ENCODE measurements around the gene ITIH3. TPM values are rescaled to one million over a fixed set of nuclear protein-coding genes. Genes with fewer than 3 reads are reported as not detected.

Gene ITIH3
- total RNA-seq, 2 experiments from 2014 or later = not detected

DNA sequence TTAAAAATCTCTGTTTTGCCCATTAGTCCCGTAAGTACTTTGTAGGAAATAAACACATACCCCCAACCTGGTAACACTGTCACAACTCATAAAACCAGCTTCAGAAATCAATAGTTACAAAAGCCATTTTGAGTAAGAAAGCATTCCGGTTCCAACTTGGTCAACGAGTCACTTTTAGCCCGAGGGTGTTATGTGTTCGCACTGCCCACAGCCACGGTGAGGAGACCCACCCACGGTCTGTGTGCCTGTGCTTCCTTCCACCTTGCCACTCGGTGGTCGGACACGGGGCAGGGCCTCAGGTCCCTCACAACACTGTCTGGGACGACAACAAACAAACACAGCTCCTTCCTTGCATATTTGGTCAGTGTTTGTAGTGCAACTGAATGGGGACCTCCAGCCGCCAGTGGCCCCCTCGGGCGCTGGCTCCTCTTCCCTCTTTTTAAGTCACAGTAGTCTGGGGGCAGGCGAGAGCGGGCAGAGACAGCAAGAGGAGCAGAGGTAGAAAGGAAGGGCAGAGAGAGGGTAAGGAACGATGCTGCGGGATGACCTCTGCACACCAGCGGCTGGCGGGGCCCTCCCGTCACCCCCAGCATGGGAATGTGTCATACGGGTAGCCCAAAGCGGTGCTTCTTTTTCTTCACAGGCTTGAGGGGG lies 45.4 kb downstream of the ITIH3 start:
- POLR2A ChIA-PET = interaction anchor here (0.7 kb wide), 1 partner anchor 50 kb away, joined by 3 read pairs; no protein-coding TSS in a partner anchor
- CTCF ChIA-PET = no interaction called here

- ChIA-PET POLR2A (interaction anchor here (0.6 kb wide), 1 partner anchor 242 kb away, joined by 8 read pairs; no protein-coding TSS in a partner anchor), CTCF (interaction anchor here (0.9 kb wide), 1 partner anchor 43 kb away, joined by 3 read pairs; no protein-coding TSS in a partner anchor)
Observed at GRCh38 chr3:52841211-52841980, 46.8 kb downstream of the ITIH3 start.

GRCh38 chr3:52841981-52842340 lies 47.4 kb downstream of the ITIH3 start:
- CTCF ChIA-PET = interaction anchor here (0.9 kb wide), 1 partner anchor 43 kb away, joined by 3 read pairs; no protein-coding TSS in a partner anchor
- POLR2A ChIA-PET = no interaction called here

DNA sequence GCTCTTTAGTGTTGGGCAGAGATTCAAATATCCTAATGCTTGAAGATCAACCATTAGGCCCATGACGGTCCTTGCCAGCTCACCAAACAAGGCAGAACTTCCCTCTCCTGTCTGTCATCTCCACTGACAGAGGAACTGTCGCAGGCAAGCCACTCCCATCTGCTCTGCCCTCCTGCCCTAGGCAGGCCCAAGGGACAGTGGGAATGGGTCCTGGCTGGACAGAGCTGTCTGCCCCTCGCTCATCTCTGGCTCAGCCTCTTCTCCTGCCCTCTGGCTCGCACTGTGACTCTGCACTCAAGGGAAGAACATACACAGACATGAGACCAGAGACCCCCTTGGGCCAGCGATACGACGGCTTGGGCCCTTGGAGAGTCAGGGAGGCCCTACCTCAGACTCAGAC lies 47.8 kb downstream of the ITIH3 start:
- CTCF ChIA-PET = no interaction called here
- POLR2A ChIA-PET = no interaction called here

- CTCF ChIA-PET = interaction anchor here (0.7 kb wide), 1 partner anchor 91 kb away, joined by 3 read pairs; no protein-coding TSS in a partner anchor
- POLR2A ChIA-PET = no interaction called here
Observed at GRCh38 chr3:52843108-52843865, 48.7 kb downstream of the ITIH3 start.

DNA sequence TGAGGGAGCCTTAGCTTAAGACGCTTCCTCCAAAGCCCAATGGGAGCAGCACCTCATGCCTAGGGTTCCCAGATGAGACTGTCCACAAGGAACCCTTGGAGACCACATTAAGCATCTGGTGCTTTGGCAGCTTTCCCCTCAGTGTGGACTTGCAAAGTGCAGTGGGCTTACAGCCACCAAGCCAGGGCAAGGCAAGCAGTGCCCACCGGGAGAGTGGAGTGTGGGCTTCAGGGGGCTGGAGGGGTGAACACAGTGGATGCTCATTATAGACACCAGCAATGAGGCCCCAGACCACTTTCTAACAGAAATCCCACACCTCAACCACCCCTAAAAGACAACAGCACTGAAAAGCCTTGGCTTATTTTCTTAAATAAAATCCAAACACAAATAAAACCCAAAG lies 49.3 kb downstream of the ITIH3 start:
- POLR2A ChIA-PET = no interaction called here
- CTCF ChIA-PET = interaction anchor here (0.7 kb wide), 1 partner anchor 90 kb away, joined by 3 read pairs; no protein-coding TSS in a partner anchor

GRCh38 chr3:52844290-52844975 lies 49.8 kb downstream of the ITIH3 start:
- POLR2A ChIA-PET = no interaction called here
- CTCF ChIA-PET = interaction anchor here (1.5 to 1.6 kb wide), 2 partner anchors 23 to 70 kb away, joined by 3 to 4 read pairs; no protein-coding TSS in a partner anchor

DNA sequence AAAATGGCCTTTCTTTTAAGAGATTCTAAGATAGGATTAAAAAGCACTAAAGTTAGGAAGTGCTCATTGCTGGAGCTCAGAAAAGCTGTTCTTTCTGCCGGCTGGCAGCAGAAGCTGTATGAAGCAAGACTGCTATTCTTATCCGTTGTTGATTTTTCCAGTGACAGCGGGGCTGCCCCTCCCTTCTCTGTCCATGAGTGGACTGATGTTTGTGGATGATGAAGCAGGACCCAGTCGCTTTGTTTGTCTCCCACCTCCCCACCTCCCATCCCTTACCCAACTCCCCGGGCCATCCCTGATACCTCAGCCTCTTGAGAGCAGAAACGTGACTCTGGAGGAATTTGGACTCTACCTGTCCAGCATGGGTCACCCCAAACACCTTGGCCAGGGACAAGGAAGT lies 50.6 kb downstream of the ITIH3 start:
- POLR2A ChIA-PET = interaction anchor here (0.5 kb wide), 1 partner anchor 91 kb away, joined by 5 read pairs; no protein-coding TSS in a partner anchor
- CTCF ChIA-PET = interaction anchor here (1.2 to 1.6 kb wide), 3 partner anchors 22 to 70 kb away, joined by 3 to 4 read pairs (median 3); no protein-coding TSS in a partner anchor

GRCh38 chr3:52845691-52846431 lies 51.3 kb downstream of the ITIH3 start:
- ChIA-PET POLR2A (interaction anchor here (0.5 kb wide), 1 partner anchor 91 kb away, joined by 5 read pairs; no protein-coding TSS in a partner anchor), CTCF (interaction anchor here (0.8 to 1.6 kb wide), 4 partner anchors 21 to 89 kb away, joined by 3 to 4 read pairs (median 3); no protein-coding TSS in a partner anchor)

DNA sequence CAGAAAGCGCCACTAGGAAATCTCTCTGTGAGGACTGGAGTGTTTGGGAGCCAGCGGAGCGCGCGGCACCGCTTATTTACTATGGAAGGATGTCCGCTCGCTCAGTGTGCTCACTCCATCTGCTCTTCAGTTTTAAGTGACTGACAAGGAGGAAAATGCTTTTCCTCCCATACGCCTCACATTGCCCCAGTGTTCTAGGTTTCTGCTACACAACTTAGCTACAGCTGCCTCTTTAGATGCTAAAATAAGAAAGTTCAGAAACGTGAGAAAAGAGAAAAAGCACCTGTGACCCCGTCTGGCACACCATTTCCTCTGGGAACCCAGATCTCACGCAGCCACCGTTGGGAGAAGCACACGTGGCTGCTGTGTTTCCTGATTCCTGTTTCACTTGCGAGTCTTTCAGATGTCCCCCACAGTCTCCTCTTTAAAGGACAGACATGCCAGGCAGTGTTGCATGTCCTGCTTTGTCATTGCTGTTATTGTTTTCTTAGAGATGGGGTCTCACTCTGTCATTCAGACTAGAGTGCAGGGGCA lies 51.9 kb downstream of the ITIH3 start:
- POLR2A ChIA-PET = no interaction called here
- CTCF ChIA-PET = interaction anchor here (1.2 kb wide), 1 partner anchor 49 kb away, joined by 3 read pairs; no protein-coding TSS in a partner anchor

- ChIA-PET CTCF (no interaction called here), POLR2A (no interaction called here)
Observed at GRCh38 chr3:52847241-52847640, 52.6 kb downstream of the ITIH3 start.

- CTCF ChIA-PET = interaction anchor here (1.6 kb wide), 1 partner anchor 10 kb away, joined by 4 read pairs; no protein-coding TSS in a partner anchor
- POLR2A ChIA-PET = no interaction called here
Observed at GRCh38 chr3:52847726-52848125, 53.1 kb downstream of the ITIH3 start.

DNA sequence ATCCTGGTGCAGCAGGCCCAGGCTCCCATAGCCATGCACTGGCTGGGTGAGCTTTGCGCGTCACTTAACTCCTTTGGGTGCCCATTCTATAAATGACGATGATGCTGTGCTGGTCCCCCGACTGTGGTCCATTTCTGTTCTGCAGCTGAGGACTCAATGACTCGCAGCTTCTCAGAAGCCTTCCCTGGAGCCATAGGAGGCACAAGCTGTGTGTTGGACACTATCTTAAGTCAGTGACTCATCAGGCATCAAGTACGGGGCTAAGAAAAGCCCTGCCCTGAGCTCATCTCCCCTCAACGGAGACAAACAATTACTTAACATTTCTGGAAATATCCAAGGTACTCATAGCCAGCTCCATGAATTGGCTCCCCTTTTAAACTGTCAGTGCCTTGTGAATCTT lies 54.0 kb downstream of the ITIH3 start:
- POLR2A ChIA-PET = no interaction called here
- CTCF ChIA-PET = interaction anchor here (1.6 kb wide), 1 partner anchor 11 kb away, joined by 4 read pairs; no protein-coding TSS in a partner anchor

- POLR2A ChIA-PET = no interaction called here
- CTCF ChIA-PET = no interaction called here
Observed at GRCh38 chr3:52849656-52850055, 55.1 kb downstream of the ITIH3 start.

DNA sequence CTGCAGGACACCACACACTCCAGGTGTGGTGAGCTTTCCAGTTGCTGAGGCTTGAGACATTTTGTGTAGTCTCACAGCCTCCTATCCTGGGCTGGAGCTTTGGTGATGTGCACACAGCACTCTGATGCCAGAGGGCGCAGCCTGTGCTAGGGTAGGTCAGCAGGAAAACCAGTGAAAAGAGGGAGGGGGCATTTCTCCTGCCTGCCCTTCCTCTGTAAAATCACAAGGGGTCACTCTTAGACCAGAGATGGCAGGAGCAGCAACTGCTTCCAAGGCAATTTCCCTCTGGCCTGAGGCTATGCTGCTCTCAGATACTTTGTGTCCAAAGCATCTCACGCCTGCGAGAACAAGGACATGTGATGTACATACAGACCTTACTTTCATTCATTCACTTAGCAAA lies 56.8 kb downstream of the ITIH3 start:
- CTCF ChIA-PET = interaction anchor here (0.6 to 1.6 kb wide), 4 partner anchors 28 to 220 kb away, joined by 3 to 4 read pairs (median 4); no protein-coding TSS in a partner anchor
- POLR2A ChIA-PET = no interaction called here

DNA sequence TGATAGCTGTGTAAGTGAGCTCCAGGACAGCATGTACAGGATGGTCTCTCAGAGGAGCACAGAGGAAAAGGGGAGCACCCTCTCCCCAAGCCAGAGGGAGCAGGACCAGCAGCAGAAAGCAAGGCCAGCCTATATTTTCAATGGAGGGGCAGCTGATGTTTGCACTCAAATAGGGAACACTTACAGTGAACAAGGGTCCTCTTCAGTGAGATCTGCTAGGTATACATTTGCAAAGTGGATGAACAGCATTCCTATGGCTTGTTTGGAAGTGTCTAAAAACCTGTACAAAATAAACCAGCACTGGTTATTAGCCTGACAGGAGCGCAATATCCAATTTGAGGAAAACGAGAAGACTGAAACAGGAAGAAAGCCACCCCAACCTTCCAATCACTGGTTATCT lies 57.8 kb downstream of the ITIH3 start:
- CTCF ChIA-PET = interaction anchor here (1.0 kb wide), 1 partner anchor 82 kb away, joined by 3 read pairs; no protein-coding TSS in a partner anchor
- POLR2A ChIA-PET = no interaction called here

GRCh38 chr3:52854013-52854412 lies 59.4 kb downstream of the ITIH3 start:
- CTCF ChIA-PET = no interaction called here
- POLR2A ChIA-PET = no interaction called here

- POLR2A ChIA-PET = no interaction called here
- CTCF ChIA-PET = interaction anchor here (0.7 kb wide), 1 partner anchor 226 kb away, joined by 3 read pairs; no protein-coding TSS in a partner anchor
Observed at GRCh38 chr3:52856666-52857065, 62.1 kb downstream of the ITIH3 start.

All from activated CD8-positive, alpha-beta memory T cell treated with anti-CD3 and anti-CD28 coated beads for 36 hours (primary cell).